ENCODE results near the gene TRMT13.

TRMT13 gene

DNA sequence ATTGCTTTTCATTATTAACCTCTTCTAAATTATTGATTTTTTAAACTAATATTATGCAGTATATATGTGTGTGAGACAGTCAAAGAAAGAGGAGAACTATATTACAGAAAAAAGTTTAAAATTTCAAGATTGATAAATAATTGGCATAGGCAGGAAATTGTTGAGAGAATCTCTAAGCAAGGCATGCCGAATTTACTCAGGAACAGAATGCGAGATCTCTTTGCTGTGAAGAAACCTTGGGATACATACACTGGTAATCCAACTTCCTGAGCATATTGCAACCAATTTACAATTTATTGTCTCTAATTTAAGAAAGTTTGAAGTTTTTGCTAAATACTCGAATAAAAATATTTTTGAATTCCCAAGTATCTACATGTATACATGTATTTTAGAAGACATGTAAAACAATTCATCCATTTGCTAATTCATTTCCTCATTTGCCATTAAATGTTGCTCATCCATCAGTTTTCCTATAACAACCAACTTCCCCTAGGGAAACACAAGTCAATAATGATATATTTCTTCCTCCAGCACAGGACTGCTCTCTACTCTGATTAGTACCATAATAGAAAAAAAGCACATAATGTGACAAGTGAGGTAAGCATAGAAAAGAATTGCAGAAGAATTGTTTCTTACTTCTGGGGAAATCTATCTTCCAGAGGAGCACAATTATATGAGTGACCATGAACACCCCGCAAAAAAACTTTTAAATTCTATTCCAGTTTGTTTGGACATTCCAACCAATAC, 44.5 kb downstream of the TRMT13 start:
- CTCF ChIA-PET = no interaction called here
- DNase-seq (ENCODE audit: low spot score) = no peak
- no peak overlapping the region for H3K27ac ChIP-seq
- POLR2A ChIA-PET (ENCODE audit: low non-redundant PET) = no interaction called here
- no peak for TF ChIP-seq CTCF (conservative IDR thresholded peaks at IDR 0.05; ENCODE audit: low read depth)

GRCh38 chr1:100178091-100178490, 45.1 kb downstream of the TRMT13 start, which contains the start of gene LRRC39:
TSS of gene LRRC39 (minus strand) at chr1:100178256. CDS start at chr1:100168516, 9,740 bp downstream.
- CTCF ChIA-PET = no interaction called here

DNA sequence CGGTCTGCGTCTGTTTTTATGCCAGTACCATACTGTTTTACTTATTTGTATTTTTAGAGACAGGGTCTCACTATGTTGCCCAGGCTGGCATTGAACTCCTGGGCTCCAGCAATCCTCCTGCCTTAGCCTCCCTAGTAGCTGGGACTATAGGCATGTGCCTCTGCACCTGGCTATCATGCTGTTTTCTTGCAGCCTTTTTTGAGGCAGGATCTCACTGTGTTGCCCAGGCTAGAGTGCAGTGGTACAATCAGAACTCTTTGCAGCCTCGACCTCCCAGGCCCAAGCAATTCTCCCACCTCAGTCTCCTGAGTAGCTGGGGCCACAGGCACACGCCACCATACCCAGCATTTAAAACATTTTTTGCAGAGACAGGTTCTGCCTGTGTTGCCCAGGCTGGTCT, 50.4 kb downstream of the TRMT13 start:
- ChIA-PET POLR2A (ENCODE audit: low non-redundant PET) (no interaction called here), CTCF (no interaction called here)
- H3K27ac ChIP-seq = no peak overlapping the region
- DNase-seq (ENCODE audit: low spot score) = no peak
- TF ChIP-seq CTCF (conservative IDR thresholded peaks at IDR 0.05; ENCODE audit: low read depth) = no peak

More at GRCh38 chr1:100178091-100178490, 45.1 kb downstream of the TRMT13 start, which contains the start of gene LRRC39:
- TF ChIP-seq CTCF (conservative IDR thresholded peaks at IDR 0.05; ENCODE audit: low read depth) = no peak
- H3K27ac ChIP-seq = no peak within 1 kb of the TSS
- POLR2A ChIA-PET (ENCODE audit: low non-redundant PET) = no interaction called here
- no peak for DNase-seq (ENCODE audit: low spot score)

DNA sequence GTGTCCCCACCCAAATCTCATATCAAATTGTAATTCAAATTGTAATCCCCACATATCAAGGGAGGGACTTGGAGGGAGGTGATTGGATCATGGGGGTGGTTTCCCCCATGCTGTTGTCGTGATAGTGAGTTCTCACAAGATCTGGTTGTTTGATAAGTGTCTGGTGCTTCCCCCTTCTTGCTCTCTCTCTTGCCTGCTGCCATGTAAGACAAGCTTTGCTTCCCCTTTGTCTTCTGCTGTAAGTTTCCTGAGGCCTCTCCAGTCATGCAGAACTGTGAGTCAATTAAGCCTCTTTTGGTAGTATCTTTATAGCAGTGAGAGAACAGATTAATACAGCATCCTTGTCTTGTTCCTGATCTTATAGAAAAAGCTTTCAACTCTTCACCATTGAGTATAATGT, 51.6 kb downstream of the TRMT13 start:
- POLR2A ChIA-PET (ENCODE audit: low non-redundant PET) = no interaction called here
- no peak overlapping the region for H3K27ac ChIP-seq
- no peak for DNase-seq (ENCODE audit: low spot score)
- CTCF ChIA-PET = interaction anchor here (0.5 kb wide), 1 partner anchor 538 kb away, joined by 3 read pairs; no protein-coding TSS in a partner anchor
- no peak for TF ChIP-seq CTCF (conservative IDR thresholded peaks at IDR 0.05; ENCODE audit: low read depth)

DNA sequence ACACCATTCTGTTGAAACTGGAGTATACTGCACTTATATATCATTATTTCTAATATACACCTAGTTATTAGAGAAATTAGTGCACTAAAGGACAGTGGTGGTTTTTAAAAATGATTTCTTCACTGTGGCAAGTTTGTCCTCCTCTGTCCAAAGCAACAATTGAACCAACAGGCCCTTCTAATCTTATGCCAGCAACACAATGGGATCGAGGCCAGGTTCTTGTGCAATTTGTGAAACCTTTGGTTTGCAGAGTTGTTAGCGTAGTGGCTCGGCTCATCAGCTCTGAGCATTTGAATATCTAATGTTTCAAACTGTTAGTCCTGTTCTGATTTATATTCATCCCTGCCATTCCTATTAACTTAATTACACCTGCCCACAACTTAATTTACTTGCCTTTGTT, 54.9 kb downstream of the TRMT13 start:
- DNase-seq (ENCODE audit: low spot score) = no peak
- no peak overlapping the region for H3K27ac ChIP-seq
- CTCF ChIA-PET = no interaction called here
- TF ChIP-seq CTCF (conservative IDR thresholded peaks at IDR 0.05; ENCODE audit: low read depth) = no peak
- POLR2A ChIA-PET (ENCODE audit: low non-redundant PET) = no interaction called here

DNA sequence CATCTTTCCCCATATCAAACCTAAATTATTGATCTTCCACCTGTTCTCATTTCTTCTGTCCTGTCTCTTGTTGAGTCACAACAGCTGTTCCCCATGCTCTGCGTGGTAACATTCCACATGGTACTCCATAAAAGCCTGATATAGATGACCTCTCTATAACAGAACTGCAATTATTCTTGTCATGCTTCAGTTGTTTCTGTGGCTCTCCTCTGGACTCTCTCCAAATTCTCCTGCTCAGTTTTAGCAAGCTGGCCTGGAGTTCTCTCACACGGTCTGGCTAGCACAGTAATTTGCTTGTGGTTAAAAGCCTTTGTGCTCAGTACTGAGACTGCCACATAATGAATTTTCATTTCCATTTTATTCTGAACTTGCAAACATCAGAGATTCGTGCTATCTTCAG, 55.7 kb downstream of the TRMT13 start:
- no peak for TF ChIP-seq CTCF (conservative IDR thresholded peaks at IDR 0.05; ENCODE audit: low read depth)
- H3K27ac ChIP-seq = no peak overlapping the region
- ChIA-PET POLR2A (ENCODE audit: low non-redundant PET) (no interaction called here), CTCF (no interaction called here)
- no peak for DNase-seq (ENCODE audit: low spot score)
